Measurements from ENCODE around the gene OR10V1. TPM values are rescaled to one million over a fixed set of nuclear protein-coding genes. Genes with fewer than 3 reads are reported as not detected.
"Not testable (repeated sequence)": the region's sequence is repeated elsewhere in the genome, so short reads cannot be mapped to it uniquely, and the experiment has no call there.

The OR10V1 gene
- total RNA-seq, 2 experiments from 2014 or later: not detected

DNA sequence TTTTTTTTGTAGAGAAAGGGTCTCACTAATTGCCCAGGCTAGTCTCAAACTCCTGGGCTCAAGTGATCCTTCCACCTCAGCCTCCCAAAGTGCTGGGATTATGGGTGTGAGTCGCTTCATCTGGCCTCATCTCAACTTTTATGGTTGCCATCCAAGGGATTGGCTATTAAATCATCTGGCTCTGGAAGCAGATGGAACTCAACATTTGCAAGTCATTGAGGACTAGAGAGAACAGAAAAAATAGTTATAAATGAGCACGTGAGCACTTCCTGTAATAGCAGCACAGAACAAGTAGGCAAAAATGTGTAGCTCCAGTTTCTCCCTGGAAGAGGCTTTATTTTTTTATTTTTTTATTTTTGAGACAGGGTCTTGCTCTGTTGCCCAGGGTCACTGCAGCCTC is 22.5 kb downstream of the OR10V1 start:
- Mint-ChIP-seq H3K4me1 (peaks cover 6% of the 10 kb centered on the region), H3K36me3 (peaks cover 4% of the 10 kb centered on the region), H3K27me3 (peaks cover 34% of the 10 kb centered on the region), H3K27ac (no peak overlapping the region), H3K9me3 (peaks cover 15% of the 10 kb centered on the region), H3K4me3 (no peak overlapping the region)
- no peak for DNase-seq

DNA sequence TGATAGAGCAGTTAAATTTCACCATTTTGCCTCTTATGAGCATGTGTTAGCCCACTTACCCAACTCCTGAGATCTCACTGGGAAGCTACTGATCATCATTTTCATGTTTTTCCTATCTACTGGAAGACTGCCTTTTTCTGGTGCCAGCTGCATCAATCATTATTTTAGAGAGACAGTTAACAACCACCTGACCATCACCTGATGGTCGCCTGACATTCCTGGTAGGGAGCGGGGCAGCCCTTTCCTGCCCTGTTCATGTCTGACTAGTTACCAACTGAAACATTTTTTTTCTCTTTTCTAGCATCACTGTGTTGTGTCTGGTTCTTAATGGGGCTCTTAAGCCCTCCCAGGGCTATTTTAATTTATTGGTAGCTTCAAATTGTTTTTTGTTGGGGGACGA is 24.6 kb downstream of the OR10V1 start:
- no peak overlapping the region for H3K4me3 Mint-ChIP-seq
- peaks cover 4% of the 10 kb centered on the region for H3K36me3 Mint-ChIP-seq
- peaks cover 28% of the 10 kb centered on the region for H3K27me3 Mint-ChIP-seq
- peaks cover 15% of the 10 kb centered on the region for H3K9me3 Mint-ChIP-seq
- H3K27ac Mint-ChIP-seq: no peak overlapping the region
- no peak for DNase-seq
- peaks cover 6% of the 10 kb centered on the region for H3K4me1 Mint-ChIP-seq

DNA sequence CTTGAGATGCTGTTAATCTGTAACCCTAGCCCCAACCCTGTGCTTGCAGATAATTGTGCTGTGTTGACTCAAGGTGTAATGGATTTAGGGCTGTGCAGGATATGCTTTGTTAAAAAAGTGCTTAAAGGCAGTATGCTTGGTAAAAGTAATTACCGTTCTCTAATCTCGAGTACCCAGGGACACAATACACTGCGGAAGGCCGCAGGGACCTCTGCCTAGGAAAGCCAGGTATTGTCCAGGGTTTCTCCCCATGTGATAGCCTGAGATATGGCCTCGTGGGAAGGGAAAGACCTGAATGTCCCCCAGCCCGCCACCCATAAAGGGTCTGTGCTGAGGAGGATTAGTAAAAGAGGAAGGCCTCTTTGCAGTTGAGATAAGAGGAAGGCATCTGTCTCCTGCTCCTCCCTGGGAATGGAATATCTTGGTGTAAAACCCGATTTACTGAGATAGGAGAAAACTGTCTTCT is 32.4 kb downstream of the OR10V1 start:
- H3K36me3 Mint-ChIP-seq, H3K4me3 Mint-ChIP-seq, DNase-seq, H3K27ac Mint-ChIP-seq, H3K9me3 Mint-ChIP-seq, H3K4me1 Mint-ChIP-seq: not testable (repeated sequence)
- peaks cover 19% of the 10 kb centered on the region for H3K27me3 Mint-ChIP-seq

DNA sequence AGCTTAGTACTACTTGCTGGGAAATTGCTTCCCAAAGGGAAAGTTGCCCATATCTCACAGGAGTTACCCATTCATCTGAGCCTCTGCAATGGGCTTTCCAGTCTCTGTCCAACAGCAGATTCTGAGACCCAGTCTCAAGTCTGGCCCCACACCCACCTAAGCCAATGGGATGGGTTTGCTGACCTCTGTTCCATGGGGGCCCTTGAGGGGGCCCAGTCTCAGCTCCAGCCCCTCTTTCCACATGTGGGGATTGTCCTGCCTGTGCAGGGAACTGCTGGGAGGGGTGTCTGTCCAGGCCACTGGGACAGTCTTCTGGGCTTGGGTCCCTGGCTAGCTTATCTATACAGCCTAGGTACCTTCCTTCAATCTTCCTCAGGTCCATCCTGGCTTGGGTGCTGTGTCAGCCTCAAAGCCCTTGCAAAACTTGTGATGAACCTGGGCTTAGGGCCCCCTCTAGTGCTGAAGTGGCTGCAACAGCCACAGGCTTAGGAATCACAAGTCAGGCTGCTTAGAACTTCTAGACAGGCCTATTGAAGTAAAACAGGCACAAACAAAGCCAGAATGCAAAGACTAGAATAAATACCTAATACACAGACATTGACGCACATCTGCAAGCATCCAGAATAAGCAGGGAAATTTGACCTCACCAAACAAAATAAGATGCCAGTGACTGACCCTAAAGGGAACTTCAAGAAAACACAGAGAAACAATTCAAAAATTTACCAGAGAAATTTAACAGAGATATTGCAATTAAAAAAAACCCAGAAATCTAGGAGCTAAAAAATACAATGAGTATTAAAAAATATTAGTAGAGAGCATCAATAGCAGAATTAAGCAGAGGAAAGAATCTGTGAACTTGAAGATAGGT is 33.1 kb downstream of the OR10V1 start:
- no peak overlapping the region for H3K27ac Mint-ChIP-seq
- H3K4me3 Mint-ChIP-seq: no peak overlapping the region
- H3K27me3 Mint-ChIP-seq: peaks cover 16% of the 10 kb centered on the region
- H3K9me3 Mint-ChIP-seq: no peaks in the 10 kb centered on the region
- DNase-seq: peak; percentile 41
- H3K4me1 Mint-ChIP-seq: peaks cover 3% of the 10 kb centered on the region
- H3K36me3 Mint-ChIP-seq: no peaks in the 10 kb centered on the region

DNA sequence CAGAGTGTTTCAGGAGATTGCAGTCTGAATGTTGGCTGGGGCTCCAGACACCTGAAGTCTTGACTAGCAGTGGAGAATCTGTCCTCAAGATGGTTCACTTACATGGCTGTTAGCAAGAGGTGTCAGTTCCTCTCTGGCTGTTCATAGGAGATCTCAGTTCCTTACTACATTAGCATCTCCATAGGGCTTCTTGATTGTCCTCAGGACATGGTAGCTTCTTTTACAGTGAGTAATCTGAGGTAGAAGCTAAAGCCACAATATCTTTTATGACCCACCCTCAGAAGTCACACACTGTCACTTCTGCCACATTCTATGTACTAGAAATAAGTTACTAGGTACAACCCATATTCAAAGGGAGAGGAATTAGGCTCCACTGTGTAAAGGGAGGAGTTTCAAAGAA is 34.3 kb downstream of the OR10V1 start:
- Mint-ChIP-seq H3K4me3 (no peak overlapping the region), H3K36me3 (no peaks in the 10 kb centered on the region)
- no peak for DNase-seq

DNA sequence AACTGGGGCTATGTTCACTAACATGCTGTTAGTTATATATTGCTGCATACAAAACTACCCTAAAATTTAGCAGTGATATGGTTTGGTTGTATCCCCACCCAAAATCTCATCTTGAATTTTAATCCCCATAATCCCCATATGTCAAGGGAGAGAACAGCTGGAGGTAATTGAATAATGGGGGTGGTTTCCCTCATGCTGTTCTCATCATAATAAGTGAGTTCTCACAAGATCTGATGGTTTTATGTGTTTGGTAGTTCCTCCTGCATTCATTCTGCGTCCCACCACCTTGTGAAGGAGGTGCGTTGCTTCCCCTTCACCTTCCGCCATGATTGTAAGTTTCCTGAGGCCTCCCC is 34.9 kb downstream of the OR10V1 start:
- no peak overlapping the region for H3K27ac Mint-ChIP-seq
- peaks cover 16% of the 10 kb centered on the region for H3K27me3 Mint-ChIP-seq
- H3K9me3 Mint-ChIP-seq: no peaks in the 10 kb centered on the region
- peaks cover 3% of the 10 kb centered on the region for H3K4me1 Mint-ChIP-seq
- H3K4me3 Mint-ChIP-seq: no peak overlapping the region
- no peaks in the 10 kb centered on the region for H3K36me3 Mint-ChIP-seq
- no peak for DNase-seq

More for the DNA sequence above, 34.3 kb downstream of the OR10V1 start:
- Mint-ChIP-seq H3K27me3 (peaks cover 16% of the 10 kb centered on the region), H3K27ac (no peak overlapping the region), H3K4me1 (peaks cover 3% of the 10 kb centered on the region), H3K9me3 (no peaks in the 10 kb centered on the region)

DNA sequence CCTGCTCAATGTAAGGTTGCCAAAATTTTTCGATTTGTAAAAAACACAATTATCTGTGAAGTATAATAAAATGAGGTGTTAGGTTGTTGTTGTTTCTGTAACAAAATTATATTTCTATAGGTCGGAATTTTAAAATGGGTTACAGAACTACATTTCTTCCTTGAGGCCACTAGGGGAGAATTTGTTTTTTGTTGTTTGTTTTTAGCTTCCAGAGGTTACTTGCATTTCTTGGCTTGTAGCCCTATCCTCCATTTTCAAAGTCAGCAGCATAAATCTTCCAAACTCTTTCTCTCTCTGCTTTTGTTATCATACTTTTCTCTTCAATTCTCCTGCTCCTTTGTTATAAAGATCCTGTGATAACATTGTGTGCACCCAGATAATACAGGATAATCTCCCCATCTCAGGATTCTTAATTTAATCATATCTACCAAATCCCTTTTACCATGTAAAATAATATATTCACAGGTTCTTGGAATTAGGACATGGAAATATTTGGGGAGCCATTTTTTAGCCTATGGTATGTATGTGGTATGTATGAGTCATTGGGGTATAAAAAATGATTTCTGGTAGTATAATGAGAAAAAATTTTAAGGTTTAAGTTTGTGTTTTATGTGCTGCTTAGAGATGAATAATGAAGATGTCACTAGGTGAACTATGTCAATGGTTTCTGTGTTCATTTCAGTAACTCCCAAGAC is 35.4 kb downstream of the OR10V1 start:
- Mint-ChIP-seq H3K9me3 (no peaks in the 10 kb centered on the region), H3K4me3 (no peak overlapping the region), H3K4me1 (peaks cover 3% of the 10 kb centered on the region), H3K36me3 (no peaks in the 10 kb centered on the region), H3K27ac (no peak overlapping the region), H3K27me3 (peaks cover 13% of the 10 kb centered on the region)
- DNase-seq: no peak

DNA sequence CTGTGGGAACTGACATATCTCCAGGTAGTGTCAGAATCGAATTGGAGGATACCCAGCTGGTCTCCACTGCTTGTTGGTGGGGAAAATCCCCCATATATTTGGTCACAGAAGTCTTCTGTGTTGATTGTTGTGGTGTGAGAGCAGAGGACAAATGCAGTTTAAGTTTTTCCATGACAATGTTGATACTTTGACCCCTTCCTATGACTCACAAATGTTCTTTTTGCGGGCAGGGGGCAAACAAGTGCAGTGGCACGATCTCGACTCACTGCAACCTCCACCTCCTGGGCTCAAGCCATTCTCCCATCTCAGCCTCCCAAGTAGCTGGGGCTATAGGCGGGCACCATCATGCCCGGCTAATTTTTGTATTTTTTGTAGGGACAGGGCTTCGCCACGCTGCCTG is 37.4 kb downstream of the OR10V1 start:
- H3K4me3 Mint-ChIP-seq: no peak overlapping the region
- no peaks in the 10 kb centered on the region for H3K36me3 Mint-ChIP-seq
- no peak overlapping the region for H3K27ac Mint-ChIP-seq
- peaks cover 5% of the 10 kb centered on the region for H3K27me3 Mint-ChIP-seq
- no peak for DNase-seq
- H3K9me3 Mint-ChIP-seq: no peaks in the 10 kb centered on the region
- H3K4me1 Mint-ChIP-seq: peaks cover 6% of the 10 kb centered on the region

DNA sequence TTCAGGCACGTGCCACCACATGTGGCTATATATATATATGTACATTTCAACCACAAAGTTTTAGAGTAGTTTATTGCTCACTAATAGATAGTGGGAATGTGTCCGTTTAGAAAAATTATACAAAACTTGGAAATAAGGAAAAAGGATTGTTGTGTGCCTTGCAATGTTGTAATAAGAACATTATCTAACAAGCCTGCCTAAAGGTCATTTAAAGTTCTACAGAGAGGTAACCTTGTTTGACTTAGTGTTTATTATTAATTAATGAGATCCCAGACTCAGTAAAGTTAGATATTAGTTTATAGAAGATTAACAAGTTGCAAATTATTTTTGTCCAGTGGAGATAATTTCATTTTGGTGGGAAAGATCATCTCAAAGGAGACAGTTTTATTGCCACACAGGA is 39.4 kb downstream of the OR10V1 start:
- H3K9me3 Mint-ChIP-seq: no peaks in the 10 kb centered on the region
- no peak overlapping the region for H3K4me3 Mint-ChIP-seq
- peaks cover 2% of the 10 kb centered on the region for H3K36me3 Mint-ChIP-seq
- no peak for DNase-seq
- no peaks in the 10 kb centered on the region for H3K27me3 Mint-ChIP-seq
- H3K4me1 Mint-ChIP-seq: peaks cover 13% of the 10 kb centered on the region
- no peak overlapping the region for H3K27ac Mint-ChIP-seq

DNA sequence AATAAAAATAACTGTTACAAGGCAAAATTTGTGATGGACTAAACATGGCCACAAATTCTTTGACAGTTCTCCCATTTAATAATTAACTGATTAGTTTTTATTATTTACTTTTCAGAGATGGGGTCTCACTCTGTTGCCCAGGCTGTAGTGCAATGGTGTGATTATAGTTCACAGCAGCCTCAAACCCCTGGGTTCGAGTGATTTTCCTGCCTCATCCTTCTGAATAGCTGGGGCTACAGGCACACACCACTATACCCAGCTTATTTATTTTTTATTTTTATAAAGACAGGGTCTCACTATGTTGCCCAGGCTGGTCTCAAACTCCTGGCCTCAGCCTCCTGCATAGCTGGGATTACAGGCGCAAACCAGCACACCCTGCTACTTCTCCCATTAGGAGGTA is 40.4 kb downstream of the OR10V1 start:
- Mint-ChIP-seq H3K4me1 (peaks cover 13% of the 10 kb centered on the region), H3K27me3 (no peaks in the 10 kb centered on the region), H3K4me3 (no peak overlapping the region), H3K27ac (no peak overlapping the region), H3K36me3 (peaks cover 2% of the 10 kb centered on the region), H3K9me3 (no peaks in the 10 kb centered on the region)
- DNase-seq: no peak

DNA sequence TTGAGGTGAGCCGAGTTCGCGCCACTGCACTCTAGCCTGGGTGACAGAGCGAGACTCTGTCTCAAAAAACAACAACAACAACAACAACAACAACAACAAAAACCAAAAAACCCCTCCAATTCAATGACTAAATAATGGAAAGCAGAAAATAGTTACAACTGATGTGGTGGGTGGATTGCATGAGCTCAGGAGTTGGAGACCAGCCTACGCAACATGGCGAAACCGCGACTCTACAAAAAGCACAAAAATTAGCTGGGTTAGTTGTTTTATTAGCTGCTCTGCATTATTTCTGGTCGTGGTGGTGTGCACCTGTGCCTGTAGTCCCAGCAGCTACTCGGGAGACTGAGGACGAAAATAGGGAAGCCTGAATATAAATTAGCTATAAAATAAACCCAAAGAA is 42.2 kb downstream of the OR10V1 start:
- Mint-ChIP-seq H3K9me3 (no peaks in the 10 kb centered on the region), H3K4me3 (no peak overlapping the region)

DNA sequence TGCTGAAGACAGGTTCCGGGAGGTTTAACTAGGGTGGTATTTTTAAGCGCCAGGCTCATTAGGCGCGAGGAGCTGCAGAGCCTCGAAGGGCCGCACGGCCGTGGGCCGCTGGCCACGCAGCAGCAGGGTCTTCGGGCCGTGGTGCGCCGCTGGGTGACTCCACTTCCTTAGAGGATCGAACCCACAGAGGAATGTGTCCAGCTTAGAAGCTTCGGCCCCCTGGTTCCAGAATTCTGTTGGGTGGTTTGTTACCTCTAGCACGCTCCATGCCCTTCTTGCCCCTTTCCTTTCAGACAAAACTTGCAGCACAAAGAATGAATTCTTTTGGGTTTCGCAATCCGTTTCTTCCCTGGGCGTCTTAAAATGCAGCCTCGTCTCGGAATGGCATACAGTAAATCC is 44.0 kb downstream of the OR10V1 start:
- Mint-ChIP-seq H3K4me1 (peaks cover 28% of the 10 kb centered on the region), H3K27me3 (no peaks in the 10 kb centered on the region), H3K27ac (peak overlapping the region; percentile 96), H3K9me3 (no peaks in the 10 kb centered on the region), H3K4me3 (peak overlapping the region; percentile 92), H3K36me3 (peaks cover 24% of the 10 kb centered on the region)
- DNase-seq: no peak

More for the DNA sequence above, 42.2 kb downstream of the OR10V1 start:
- Mint-ChIP-seq H3K4me1 (peaks cover 30% of the 10 kb centered on the region), H3K27me3 (no peaks in the 10 kb centered on the region), H3K27ac (no peak overlapping the region), H3K36me3 (peaks cover 19% of the 10 kb centered on the region)
- DNase-seq: no peak

DNA sequence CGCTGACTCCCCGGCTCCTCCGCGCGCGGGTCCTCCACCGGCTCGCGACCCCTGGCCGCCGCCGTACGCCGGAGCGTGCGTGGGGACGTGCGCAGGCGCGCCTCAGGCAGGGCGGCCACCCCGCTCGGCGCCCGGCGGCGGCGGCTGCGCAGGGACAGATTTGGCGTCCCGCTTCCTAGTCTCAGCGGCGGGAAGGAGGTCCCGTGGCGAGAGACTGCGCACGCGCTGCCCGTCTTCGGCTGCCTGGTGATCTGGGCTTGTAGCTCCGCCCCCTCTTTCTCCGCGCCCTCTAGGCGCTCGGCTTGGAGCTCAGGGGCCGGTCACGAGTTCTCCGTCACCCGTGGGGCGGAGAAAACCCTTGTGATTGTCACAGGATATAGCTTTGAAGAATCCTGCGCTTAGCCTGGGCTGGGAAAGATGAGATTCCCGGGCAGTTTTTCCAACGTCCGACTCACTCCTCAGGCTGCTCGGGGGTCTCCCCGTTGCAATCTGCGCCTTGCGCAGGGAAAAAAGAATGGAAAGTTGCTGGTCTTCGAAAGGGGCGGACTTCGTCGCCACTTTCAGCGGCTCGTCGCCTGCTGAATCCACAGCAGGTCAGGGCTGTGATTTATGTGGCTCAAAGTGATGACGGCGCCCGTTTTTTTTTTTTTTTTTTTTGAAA is 44.6 kb downstream of the OR10V1 start, which contains the start of gene PATL1:
PATL1 (minus strand) TSS at position 88 of the 661 bp plus-strand sequence. CDS start 142 bp downstream, outside the sequence.
- Mint-ChIP-seq H3K27ac (peak within 1 kb of the TSS; percentile 96), H3K36me3 (peaks cover 26% of the 10 kb centered on the region), H3K4me3 (peak within 1 kb of the TSS; percentile 97), H3K27me3 (no peaks in the 10 kb centered on the region), H3K4me1 (peaks cover 32% of the 10 kb centered on the region), H3K9me3 (no peaks in the 10 kb centered on the region)
- peak; percentile 99 for DNase-seq

DNA sequence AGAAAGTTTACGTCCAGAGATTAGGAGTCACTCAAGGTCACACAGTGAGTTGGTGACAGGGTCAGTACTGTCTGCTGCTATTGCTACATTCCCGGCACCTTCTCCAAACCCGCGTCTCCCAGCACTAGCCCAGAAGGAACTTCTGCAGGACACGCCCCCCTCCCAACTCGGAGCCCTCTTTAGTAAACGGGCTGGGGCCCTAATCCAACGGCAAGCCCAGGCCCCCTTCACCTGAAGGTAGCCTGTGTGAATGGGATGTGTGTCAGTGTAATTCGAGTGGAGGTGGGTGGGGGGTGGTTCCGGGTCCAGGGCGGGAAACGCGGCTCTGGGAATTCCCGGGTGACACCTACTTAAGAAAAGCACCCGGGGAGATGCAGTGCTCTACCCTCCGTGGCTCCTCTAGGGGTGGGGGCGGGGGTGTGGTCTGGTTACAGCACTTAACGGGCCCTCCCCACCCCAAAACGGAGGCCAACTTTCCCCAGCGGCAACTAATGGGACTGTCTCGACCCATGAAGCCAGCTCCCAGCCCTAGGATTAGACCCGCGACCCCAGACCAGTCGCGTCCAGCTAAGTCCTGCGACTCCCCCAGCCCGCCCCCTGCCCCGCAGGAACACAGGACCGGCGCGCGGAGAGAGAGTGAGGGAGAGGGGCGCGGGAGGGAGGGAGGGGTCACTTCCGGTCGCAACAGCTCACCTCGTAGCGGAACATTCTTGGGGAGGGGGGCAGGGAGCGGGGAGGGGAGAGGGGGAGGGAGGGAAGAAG is 45.3 kb downstream of the OR10V1 start:
- peaks cover 34% of the 10 kb centered on the region for H3K4me1 Mint-ChIP-seq
- peak; percentile 59 for DNase-seq
- peak overlapping the region; percentile 97 for H3K4me3 Mint-ChIP-seq
- peaks cover 28% of the 10 kb centered on the region for H3K36me3 Mint-ChIP-seq
- H3K9me3 Mint-ChIP-seq: no peaks in the 10 kb centered on the region
- no peaks in the 10 kb centered on the region for H3K27me3 Mint-ChIP-seq
- peak overlapping the region; percentile 94 for H3K27ac Mint-ChIP-seq
